GM21360 (cell line): Measurements from ENCODE around the gene RRAS2.
A peak's percentile ranks its signal among the peaks of the same experiment; 100 is the strongest.
"Not testable (repeated sequence)": the region's sequence is repeated elsewhere in the genome, so short reads cannot be mapped to it uniquely, and the experiment has no call there.

ENCODE experiments used
- ATAC-seq: cut with Tn5 transposase; IDR thresholded peaks from one replicate; pipeline ENCODE4 v1.9.1; 2021; ENCODE audit warnings: mild to moderate bottlenecking, moderate library complexity; ENCODE audit not compliant: unreplicated experiment

RRAS2 gene

DNA sequence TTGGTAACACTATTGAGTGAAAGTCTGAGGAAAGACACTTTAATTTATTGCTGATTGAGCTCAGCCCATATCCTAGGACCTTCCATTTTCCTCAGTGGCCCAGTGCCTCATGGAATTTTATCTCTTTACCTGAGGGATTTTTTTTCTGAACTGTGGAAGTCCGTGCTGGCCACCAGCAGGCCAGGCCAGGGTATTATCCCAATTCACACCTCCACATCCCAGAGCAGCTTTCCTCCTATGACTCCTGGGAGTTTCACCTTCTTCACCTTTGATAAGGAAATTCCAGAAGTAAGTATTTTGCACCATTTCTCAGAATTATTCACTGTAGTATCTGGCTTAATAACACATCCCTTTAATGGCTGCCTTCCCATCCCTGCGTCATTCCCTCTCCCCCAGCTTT lies 13.0 kb upstream of the RRAS2 start:
- ATAC-seq = no peak

DNA sequence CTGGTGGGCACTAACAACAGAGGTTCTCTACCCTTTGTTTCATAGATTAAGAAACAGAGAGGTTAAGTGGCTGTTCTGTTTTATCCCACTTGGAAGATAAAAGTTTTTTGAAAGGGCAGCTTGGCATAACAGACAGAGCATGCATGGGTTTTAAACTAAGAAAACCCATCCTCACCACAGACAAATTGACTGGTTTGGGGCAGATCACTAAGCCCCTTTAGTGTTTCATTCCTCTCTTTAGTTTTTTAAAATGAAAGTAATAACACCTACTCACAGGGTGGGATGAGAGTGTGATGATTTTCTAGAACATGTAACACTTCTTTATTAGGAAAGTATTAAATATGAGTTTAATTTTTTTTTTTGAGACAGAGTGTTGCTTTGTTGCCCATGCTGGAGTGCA lies 12.3 kb upstream of the RRAS2 start:
- no peak for ATAC-seq

DNA sequence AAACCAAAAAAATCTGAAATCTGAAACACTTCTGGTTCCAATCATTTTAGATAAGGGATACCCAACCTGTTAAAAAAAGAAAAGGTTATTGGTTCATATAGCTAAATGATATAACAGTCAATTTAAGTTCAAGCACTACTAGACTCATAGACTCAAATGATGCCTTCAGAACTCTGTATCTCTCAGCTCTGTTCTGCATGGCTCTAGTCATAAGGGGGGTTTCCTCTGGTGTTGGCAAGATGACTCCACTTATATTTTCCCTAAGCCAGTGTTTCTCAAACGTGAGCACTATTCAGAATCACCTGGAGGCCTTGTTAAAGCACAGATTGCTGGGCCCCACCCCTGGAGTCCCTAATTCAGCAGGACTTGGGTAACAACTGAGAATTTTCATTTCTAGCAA lies 11.5 kb upstream of the RRAS2 start:
- ATAC-seq = no peak

DNA sequence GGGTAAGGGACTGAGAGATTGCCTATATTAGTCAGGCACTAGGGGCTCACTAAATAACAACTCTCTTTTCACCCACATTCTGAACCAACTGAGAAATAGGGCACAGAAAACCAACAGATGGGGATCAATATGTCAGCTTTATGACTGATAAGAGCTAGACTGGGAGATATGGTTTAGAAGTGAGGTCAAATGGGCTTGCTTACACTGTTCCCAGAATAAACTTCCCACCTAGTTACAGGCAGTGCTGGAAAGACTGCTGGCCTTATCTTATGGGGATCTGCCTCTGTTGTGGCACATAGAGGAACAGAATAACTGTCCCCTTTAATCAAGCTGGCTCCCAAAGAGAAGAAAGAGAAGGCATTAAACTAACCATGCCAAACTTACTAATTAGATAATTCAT lies 10.6 kb upstream of the RRAS2 start:
- ATAC-seq = no peak

DNA sequence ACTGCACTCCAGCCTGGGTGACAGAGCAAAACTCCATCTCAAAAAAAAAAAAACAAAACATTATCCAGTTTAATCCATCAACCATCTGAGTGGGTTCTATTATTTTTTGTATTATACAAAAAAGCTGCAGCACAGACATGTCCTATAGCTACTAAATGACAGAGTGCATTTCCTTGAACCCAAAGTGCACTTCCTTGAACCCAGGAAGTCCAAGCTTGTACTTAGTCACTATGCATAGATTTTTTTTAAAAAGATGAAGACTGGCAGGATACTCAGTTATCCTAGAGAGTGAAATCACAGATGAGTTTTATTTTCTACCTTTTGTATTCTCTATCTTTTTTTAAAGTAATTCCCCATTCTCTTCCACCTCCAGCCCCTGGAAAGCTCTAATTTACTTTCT lies 8.0 kb upstream of the RRAS2 start:
- no peak for ATAC-seq

DNA sequence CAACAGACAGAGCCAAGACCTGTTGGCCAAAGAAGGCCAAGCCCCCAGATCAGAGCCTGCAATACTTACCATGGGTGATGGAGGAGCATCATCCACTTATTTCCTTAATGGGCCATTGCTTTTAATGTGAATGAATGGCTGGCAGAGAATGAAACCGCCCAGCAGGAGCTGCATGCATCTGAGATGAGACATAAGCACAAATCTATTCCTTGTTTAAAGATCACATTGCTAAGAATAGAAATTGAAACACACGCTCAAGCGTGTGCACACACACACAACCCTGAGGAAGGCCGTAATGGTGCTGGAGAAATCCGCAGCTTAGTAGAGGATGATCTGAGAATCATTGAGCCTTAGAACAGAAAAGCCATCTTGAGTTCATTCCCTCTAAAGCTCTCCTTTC lies 5.3 kb upstream of the RRAS2 start:
- ATAC-seq = no peak

DNA sequence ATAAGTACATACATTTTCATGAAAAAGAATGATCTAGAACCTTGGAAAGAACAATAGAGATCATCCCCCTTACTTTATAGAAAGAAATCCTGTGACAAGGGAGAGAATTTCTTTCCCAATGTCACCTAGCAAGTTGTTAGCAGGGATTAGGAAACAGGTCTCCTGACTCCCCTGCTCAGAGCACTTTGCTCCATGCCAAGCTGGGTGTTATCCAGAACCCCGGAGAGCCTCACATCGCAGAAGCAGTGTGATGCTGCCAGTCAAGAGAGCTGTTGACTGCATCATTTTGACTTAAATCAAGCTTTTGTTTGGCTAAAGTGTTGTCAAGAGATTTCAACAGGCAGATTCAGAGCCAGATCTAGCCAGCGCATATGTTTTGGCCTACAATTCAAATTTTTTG lies 3.6 kb upstream of the RRAS2 start:
- ATAC-seq = no peak

DNA sequence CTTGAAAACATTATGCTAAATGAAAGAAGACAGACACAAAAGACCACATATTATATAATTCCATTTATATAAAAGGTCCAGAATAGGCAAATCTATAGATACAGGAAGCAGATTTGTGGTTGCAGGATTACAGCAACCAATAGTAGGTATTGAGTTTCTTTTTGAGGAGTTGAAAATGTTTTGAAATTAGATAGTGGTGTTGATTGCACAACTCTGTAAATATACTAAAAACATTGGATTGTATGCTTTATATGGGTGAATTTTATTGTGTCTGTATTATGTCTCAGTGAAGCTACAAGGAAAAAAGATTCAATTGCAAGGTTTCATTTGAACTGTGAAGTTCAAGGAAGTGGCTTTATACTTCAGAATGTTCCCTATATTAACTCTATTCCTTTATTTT lies 3.0 kb upstream of the RRAS2 start:
- ATAC-seq = no peak

DNA sequence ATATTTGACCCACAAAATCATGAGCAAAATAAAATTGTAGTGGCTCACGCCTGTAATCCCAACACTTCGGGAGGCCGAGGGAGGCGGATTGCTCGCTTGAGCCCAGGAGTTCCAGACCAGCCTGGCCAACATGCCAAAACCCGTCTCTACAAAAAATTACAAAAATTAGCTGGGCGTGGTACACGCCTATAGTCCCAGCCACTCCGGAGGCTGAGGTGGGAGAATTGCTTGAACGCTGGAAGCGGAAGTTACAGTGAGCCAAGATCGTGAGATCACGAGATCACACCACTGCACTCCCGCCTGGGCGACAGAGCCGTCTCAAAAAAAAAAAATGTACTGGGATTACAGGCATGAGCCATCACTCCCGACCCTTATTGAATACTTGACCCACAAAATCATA lies 2.0 kb upstream of the RRAS2 start:
- ATAC-seq = no peak

DNA sequence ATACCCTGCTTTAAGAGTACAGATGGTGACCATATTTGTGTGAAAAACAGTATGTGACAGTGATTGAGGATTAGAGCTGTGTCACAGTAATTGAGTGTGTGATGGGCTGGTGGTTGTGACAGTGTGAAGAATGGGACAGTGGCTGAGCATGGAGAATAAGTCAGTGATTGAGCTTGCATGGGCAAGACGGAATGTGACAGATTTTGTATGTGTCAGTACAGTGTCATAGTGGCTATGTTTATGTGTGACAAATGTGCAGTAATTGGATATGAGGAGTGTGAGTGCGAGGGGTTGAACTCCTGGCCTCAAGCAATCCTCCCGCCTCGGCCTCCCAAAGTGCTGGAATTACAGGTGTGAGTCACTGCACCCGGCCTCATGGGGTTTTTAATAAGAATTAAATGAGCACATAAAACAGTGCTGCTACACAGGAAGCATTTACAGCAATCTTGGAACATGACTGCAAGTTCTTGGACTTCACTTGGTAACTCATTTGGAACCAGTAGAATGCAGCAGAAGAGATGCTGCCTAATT lies 583 bp upstream of the RRAS2 start:
- no peak for ATAC-seq

DNA sequence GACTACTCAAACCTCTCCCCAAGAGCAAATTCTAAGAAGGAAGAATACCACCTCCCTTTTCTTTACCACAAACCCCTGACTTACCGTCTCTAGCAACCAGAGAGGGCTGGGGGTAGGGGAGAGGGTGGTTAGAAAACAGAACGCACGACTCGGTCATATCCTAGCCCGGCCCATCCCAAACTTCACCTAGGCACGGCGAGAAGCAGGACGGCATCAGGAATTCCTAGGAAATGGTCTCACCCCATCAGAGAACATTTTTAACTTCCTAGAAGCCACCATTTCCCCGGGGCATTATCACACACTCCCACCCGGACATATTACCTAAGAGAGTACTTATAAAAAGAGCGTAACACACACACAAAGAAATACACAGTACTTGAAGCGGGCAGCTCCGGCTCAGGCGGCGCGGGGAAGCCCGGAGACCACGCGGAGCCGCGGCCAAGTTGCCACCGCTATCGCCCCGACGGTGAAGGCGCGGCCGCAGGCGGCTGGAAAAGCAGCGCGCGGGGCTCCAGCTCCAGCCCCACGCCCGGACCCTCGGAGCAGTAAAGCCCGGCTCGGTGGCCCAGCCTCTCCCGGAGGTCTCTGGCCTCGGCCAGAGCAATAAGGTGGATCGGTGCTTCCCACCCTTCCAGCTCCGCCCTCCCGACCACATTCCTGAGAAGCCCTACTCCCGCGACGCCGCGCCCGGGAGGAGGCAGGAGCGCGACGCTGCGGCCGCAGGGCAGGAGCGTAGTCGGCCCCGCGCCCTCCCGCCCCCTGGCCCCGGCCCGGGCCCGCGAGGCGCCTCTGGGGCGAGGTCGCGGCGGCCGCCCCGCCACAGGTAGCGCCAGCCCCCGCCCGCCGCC lies 878 bp downstream of the RRAS2 start:
- ATAC-seq = peak; percentile 34

DNA sequence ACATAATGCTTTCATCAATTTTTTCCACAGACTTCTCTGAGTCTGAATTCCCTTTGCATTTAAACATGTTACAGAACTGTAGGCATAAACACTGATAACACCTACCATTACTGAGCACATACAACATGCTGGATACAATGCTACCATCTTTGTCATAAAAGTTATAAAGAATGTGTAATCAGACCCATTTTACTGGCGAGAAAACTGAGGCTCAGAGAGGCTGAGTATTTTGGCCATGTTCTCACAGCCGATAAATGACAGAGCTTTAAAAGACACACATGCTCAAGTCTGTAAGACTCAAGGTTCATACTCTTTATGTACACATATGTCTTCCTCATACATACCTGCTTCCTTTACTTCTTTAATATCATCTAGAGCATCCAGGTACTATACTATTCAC lies 2.6 kb downstream of the RRAS2 start:
- ATAC-seq = no peak

DNA sequence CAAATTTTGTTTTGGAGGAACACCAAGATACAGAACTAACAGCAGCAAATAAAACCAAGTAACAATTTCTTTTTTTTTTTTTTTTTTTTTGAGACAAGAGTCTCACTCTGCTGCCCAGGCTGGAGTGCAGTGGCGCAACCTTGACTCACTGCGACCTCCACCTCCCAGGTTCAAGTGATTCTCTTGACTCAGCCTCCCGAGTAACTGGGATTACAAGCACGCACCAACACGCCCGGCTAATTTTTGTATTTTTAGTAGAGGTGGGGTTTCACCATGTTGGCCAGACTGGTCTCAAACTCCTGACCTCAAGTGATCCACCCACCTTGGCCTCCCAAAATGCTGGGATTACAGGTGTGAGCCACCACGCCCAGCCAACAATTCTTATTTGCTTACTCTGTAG lies 4.4 kb downstream of the RRAS2 start:
- ATAC-seq = not testable (repeated sequence)

DNA sequence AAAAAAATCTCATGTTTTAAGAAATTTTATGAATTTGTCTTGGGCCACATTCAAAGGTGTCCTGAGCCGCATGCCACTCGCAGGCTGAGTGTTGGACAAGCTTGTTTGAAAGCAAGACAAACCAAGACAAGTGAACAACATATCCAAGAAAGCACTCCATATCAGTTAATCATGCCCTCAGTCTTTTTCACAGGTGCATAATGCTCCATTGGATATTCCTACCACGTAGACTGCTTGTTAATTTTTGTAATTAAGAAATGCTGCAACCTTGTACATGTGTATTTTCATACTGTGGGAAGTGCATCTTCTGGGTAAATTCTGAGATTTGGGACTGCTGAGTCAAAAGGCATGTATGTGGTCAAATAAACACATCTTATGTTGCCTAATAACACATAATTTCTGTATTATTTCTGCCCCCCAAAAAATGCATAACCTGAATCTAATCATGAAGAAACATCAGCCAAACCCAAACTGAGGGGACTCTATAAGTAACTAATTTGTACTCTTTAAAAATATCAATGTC lies 8.2 kb downstream of the RRAS2 start:
- ATAC-seq = no peak

DNA sequence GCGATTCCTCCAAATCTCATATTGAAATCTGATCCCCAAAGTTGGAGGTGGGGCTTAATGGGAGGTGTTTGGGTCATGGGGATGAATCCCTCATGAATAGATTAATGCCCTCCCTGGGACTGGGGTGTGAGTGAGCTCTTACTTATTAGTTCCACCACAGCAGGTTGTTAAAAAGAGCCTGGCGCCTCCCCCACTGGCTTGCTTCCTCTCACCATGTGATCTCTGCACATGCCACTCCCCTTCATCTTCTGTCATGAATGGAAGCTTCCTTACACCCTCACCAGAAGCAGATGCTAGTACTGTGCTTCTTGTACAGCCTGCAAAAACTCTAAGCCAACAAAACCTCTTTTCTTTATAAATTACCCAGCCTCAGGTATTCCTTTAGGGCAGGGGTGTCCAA lies 8.8 kb downstream of the RRAS2 start:
- no peak for ATAC-seq

DNA sequence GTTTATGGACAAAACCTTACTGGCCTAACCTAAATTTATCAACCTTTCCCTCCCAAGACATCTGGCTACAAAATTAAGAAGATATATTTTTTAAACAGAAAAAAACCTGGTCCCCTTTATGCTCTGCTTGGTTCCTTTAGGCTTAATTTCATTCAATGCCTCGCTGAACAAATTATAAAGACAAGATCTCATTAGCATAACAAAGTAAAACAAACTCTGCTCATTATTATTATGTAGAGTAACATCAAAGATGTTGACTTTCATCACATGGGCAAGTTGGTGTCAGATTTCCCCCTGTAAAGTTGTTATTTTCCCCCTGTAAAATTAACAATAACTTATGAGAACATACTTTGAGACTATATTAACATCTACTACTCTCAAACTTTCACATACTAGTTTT lies 11.0 kb downstream of the RRAS2 start:
- no peak for ATAC-seq

DNA sequence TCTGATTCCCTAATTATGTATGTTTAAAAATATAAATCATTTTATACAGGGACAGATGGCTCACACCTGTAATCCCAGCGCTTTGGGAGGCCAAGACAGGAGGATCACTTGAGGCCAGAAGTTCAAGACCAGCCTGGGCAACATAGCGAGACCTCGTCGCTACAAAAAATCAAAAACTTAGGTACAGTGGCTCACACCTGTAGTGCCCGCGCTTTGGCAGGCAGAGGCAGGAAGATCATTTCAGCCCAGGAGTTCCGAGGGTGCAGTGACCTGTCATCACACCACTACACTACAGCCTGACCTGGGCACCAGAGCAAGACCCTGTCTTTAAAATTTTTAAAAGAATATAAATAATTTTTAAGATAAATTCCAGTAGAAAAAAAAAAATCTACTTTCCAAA lies 11.5 kb downstream of the RRAS2 start:
- ATAC-seq = no peak

DNA sequence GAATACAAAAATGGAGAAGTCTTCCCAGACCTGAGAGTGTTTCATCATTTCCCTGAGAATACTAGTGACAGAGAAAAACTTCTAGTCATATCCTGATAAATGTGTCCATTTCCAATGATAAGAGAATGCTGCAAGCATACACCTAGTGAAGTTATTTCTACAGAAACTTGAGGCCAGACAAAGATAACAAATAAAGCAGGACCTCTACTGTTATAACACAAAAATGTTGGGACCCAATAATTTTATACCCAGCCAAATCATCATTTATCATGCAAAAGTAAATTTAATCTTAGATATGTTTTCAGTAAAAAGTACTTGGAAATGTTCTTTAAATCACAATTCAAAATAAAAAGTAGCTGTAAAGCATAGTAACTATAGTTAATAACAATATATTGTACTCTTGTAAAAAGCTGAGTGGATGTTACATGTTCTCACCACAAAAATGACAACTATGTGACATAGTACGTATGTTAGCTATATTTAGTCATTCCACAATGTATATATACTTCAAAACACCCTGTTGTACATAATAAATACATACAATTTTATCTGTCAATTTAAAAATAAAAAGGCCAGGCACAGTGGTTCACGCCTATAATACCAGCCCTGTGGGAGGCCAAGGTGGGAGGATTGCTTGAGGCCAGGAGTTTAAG lies 12.6 kb downstream of the RRAS2 start:
- ATAC-seq = no peak

DNA sequence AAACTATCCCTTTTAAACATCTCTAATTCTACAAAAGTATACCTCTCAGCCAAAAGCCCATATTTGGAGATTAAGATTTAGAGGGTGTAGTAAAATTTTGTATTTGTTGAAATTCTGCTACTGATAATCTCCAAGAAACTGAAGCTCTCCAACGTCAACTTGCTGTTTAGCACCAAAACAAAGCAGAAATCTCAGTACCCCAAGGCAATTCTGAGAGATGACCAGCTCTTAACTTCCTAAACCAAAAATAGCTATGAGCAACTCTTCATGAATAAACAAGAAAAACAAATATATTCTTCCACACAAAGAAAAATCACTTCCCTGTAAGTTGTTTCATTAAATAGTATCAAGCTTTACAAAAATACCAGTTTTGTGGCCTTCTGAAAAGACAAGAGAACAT lies 13.3 kb downstream of the RRAS2 start:
- no peak for ATAC-seq

DNA sequence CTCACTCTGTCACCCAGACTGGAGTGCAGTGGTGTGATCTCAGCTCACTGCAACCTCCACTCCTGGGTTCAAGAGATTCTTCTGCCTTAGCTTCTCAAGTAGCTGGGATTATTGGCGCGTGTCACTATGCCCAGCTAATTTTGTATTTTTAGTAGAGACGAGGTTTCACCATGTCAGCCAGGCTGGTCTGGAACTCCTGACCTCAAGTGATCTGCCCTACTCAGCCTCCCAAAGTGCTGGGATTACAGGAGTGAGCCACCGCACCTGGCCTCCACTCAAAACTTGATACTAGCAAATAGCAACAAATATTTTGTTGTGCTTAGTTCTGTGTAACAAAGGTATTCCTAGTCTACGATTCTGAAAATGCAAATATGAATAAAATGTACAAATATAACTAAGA lies 14.0 kb downstream of the RRAS2 start:
- not testable (repeated sequence) for ATAC-seq

DNA sequence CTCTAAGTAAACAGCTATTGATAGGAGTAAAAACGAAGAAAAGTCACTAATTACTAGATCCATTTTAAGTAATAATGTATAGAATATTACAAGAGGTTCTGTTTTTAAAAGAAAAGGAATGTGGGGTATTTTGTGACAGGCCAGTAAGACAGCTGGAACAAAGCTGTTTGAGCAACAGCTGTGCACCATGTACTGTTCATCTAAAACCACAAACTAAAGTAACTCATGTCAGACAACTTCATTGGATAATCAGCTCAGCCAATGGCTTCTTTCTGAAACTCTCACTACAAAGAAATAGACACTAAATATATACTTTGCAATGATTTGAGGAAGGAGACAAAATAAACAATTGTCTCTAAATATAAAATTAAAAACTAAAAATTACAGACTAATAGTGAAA lies 16.1 kb downstream of the RRAS2 start:
- ATAC-seq = peak; percentile 65

DNA sequence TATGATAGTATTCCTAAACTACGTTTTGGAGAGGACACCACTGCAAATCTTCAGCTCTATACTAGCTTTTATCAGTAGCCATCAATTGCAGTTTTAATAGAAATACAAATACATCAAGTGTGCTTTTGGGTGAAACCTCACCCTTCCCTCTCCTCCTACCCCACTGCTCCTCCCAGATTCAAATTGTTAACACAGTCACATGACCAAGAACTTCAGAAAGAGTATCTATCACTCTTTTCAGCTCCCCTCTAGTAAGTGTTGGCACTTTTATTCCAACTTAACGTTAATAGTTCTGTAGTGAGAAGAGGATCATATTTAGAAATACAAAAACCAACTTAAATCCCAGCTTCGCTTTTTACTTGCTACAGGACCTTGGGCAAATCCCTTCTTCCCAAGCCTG lies 17.0 kb downstream of the RRAS2 start:
- no peak for ATAC-seq
